Aorta (tissue), 5 donors: Measurements from ENCODE around the gene PSMC2. TPM values are rescaled to one million over a fixed set of nuclear protein-coding genes. Genes with fewer than 3 reads are reported as not detected.

Source experiments
- ATAC-seq: fragments of 200-7000 bp; cut with Tn5 transposase; one replicate; pipeline ENCODE4 v1.9.1; 2022; ENCODE audit warnings: moderate library complexity; ENCODE audit not compliant: low FRiP score
- DNase-seq, 2 donors: peaks; one replicate each; pipeline ENCODE4 v3.0.0-alpha.2; 2020
- H3K27ac ChIP-seq, 2 donors: one replicate each; pipeline ENCODE4 v1.5.1; 2013; ENCODE audit warnings: low read length in 2 of 2, mild to moderate bottlenecking in 2 of 2, moderate library complexity in 2 of 2, control low read depth in 1 of 2, inconsistent platforms in 1 of 2, low read depth in 1 of 2
- H3K27me3 ChIP-seq, 2 donors: one replicate each; pipeline ENCODE4 v1.6.1; 2013; ENCODE audit warnings: control low read depth in 1 of 2, low read length in 1 of 2, mild to moderate bottlenecking in 1 of 2, moderate library complexity in 1 of 2; ENCODE audit not compliant: insufficient read depth in 2 of 2, control insufficient read depth in 1 of 2
- H3K36me3 ChIP-seq, 2 donors: one replicate each; pipeline ENCODE4 v1.6.1; 2013; ENCODE audit warnings: control low read depth in 1 of 2, low read length in 1 of 2, mild to moderate bottlenecking in 1 of 2; ENCODE audit not compliant: insufficient read depth in 2 of 2, control insufficient read depth in 1 of 2
- H3K4me1 ChIP-seq, 2 donors: one replicate each; pipeline ENCODE4 v1.6.1; 2013; ENCODE audit warnings: low read length in 2 of 2, control low read depth in 1 of 2, mild to moderate bottlenecking in 1 of 2, moderate library complexity in 1 of 2; ENCODE audit not compliant: insufficient read depth in 2 of 2, control insufficient read depth in 1 of 2
- H3K4me3 ChIP-seq, 2 donors: one replicate each; pipeline ENCODE4 v1.5.1; 2013; ENCODE audit warnings: low read length in 2 of 2, control low read depth in 1 of 2, mild to moderate bottlenecking in 1 of 2
- H3K9me3 ChIP-seq: one replicate; pipeline ENCODE4 v1.6.1; 2013; ENCODE audit warnings: mild to moderate bottlenecking, low read length; ENCODE audit not compliant: control insufficient read depth
- WGBS, 2 donors: extraction: QIAGEN DNeasy Blood & Tissue Kit; methylation state at CpG; one replicate each; pipeline ENCODE4 v1.1.7; 2013; 5-methylcytosine and 5-hydroxymethylcytosine counted together
- intact Hi-C, 2 donors: fragments of 100-400 bp; cut with DNase I; formaldehyde crosslinking; loops; one replicate each; pipeline versions ENCODE4 v1.14.2 to v1.15.0; 2022
- polyA plus RNA-seq, 2 donors: library from polyadenylated mRNA; stranded (reverse); fragments of 200-250 nt; gene quantifications; one replicate each; pipeline ENCODE4 v1.2.3, GENCODE V29; 2013
- total RNA-seq, 2 donors: library from RNA; stranded (reverse); fragmentation: NEBNext Ultra II Directional; extraction: Animal tissue kit (Norgen Biotek cat#: 25700); gene quantifications; one replicate each; pipeline ENCODE4 v1.2.1, GENCODE V29; 2021
- donor health status: healthy with polysubstance abuse.
- donor health status: Bipolar disorder and iron deficiency.
- donor health status: DM: no; HTN: no; CAD: no.
- donor health status: DM: no; HTN: no; CAD: no.
- donor health status: DM: yes; HTN: yes; CAD: no.

Gene PSMC2
- total and polyA plus RNA-seq, 4 donors, result 81.8 to 119 (median 102) TPM

DNA sequence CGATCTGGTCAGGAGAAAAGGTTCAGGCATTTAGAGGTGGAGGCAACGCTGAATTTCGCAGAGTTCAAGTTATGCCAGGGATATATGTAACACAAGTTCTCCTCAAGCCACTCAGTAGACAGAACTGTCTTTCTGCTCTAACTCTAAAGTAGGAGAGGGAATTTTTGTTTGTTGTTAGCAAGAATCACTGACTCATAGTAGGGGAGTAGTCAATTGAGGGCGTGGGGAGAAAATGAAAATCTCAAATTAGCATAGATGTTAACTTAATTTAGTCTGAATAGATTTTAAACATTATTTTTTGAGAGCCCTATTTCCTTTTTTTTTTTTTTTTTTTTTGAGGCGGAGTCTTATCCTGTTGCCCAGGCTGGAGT lies 34.6 kb downstream of the PSMC2 start:
- no peak for DNase-seq
- H3K9me3 ChIP-seq, result no peaks in the 10 kb centered on the region
- H3K36me3 ChIP-seq, result no peaks in the 10 kb centered on the region
- intact Hi-C loops, result no loop called here
- no peaks in the 10 kb centered on the region for H3K27me3 ChIP-seq
- no peak for ATAC-seq
- 89 to 93% methylated on average over 5 of the region's 5 CpGs for WGBS, 2 donors
- H3K4me3 ChIP-seq, result no peak overlapping the region
- H3K27ac ChIP-seq, result no peak overlapping the region
- H3K4me1 ChIP-seq, result no peaks in the 10 kb centered on the region

DNA sequence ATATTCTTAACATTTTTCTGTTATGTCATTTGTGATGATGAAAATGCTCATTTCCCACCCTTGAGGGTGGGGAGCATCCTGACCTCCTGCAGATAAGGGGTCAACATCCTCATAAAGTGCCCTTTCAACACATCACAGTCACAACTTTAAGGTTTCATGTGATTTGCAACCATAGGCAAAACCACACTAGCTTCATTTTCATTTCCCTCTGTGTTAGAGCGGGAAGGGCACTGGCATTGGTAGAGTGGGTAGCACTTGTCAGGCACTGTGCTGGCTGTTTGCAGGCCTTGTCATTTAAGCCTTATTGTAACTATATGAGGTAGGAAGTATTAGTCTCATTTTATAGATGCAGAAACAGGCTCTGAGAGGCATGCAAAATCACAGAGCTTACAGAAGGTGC lies 39.8 kb downstream of the PSMC2 start:
- no peaks in the 10 kb centered on the region for H3K9me3 ChIP-seq
- no peak for ATAC-seq
- WGBS, 2 donors, result 74 to 88% methylated on average over 1 of the region's 1 CpG
- H3K4me1 ChIP-seq, result no peaks in the 10 kb centered on the region
- no peaks in the 10 kb centered on the region for H3K27me3 ChIP-seq
- no peaks in the 10 kb centered on the region for H3K36me3 ChIP-seq
- intact Hi-C loops, result no loop called here
- no peak for DNase-seq
- no peak overlapping the region for H3K27ac ChIP-seq
- H3K4me3 ChIP-seq, result no peak overlapping the region

DNA sequence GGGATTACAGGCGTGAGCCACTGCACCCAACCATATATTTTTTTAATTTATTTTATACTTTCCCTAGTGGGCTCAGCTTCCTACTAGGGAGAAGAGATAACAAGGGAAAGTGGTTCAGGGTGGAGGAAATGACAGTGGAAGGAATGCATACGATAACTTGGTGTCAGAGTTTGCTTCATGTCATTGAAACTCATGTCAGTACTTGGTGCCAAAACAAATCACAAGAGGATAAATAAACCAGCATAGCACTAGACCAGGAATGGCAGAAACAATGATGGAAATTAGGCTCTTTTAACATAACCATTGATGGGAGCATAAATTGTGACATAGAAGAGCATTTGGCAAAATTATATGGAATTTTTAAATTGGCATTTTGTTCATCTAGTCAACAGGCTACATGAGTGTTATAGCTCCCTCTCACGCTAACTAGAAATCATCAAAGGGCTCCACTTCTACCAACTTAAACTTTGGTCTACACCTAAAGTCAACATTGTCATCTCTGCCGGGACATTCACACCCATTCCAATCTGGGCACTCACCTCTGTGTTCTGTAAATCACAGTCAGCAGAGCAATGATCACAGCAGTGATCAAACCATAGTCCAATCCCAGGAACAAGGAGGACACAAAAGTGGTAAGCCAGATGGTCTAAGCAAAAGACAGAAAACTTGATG lies 41.2 kb downstream of the PSMC2 start:
- H3K27me3 ChIP-seq, result no peaks in the 10 kb centered on the region
- no peak overlapping the region for H3K27ac ChIP-seq
- intact Hi-C loops, result no loop called here
- 61 to 65% methylated on average over 4 of the region's 4 CpGs for WGBS, 2 donors
- H3K4me1 ChIP-seq, result no peaks in the 10 kb centered on the region
- H3K4me3 ChIP-seq, result no peak overlapping the region
- no peak for DNase-seq
- H3K36me3 ChIP-seq, result no peaks in the 10 kb centered on the region
- ATAC-seq, result no peak
- H3K9me3 ChIP-seq, result no peaks in the 10 kb centered on the region

DNA sequence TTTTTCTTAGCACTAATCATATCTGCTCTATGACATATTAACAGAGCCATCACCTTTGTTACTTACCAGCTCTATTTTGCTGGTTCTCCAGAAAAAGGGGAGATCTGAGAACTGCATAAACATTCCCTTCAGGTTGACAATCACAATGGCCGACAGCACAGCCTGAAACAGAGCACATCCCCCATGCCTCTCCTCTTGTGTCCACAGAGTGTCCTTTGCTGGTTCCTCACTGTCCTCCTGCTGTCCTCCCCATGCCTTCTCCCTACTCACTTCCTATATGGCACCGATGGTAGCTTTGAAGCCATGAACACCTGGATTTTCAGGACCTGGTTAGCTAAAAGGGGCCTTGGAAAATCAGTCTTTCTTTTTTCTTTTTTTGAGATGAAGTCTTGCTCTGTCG lies 41.8 kb downstream of the PSMC2 start:
- Histone ChIP-seq H3K4me3 (no peak overlapping the region), H3K9me3 (no peaks in the 10 kb centered on the region), H3K27me3 (no peaks in the 10 kb centered on the region), H3K4me1 (no peaks in the 10 kb centered on the region), H3K27ac (no peak overlapping the region), H3K36me3 (no peaks in the 10 kb centered on the region)
- no peak for DNase-seq
- intact Hi-C loops, result no loop called here
- 82 to 88% methylated on average over 3 of the region's 3 CpGs for WGBS, 2 donors
- no peak for ATAC-seq

DNA sequence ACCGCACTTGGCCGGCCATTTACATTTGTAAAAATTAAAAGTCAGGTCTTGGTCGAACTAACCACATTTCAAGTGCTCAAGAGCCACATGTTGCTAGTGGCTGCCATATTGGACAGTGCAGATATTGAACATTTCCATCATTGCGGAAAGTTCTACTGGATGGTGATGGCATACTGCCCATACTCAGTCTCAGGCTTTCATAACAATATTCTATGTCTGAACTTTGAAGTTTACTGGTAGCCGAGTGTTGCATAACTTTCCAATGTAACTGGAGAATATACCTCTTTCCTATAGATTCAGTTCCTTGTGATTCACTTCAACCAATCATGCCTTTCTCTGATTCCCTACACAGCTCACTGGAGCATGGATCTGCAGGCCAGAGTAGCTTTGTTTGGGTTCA lies 43.7 kb downstream of the PSMC2 start:
- no peak for ATAC-seq

DNA sequence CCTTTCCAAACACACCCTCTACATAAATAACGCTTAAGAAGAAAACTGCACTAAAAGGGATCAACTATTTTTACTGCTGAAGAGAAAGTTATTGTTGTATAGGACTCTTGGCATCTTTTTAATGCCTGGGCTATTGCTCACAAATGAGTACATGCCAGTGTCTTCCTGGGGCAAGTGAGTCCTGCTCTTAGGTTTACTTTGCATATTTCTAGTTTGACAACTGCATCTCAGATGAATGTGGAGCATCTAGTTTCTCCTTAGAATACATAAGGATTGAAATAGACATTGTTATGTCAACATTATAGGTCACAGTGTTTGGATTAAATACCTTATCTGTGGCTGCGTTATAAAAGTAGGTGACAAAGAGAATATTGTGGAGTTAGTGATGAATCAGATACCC lies 44.5 kb downstream of the PSMC2 start:
- DNase-seq (no peak), ATAC-seq (no peak)
- Histone ChIP-seq H3K36me3 (no peaks in the 10 kb centered on the region), H3K9me3 (no peaks in the 10 kb centered on the region), H3K4me3 (no peak overlapping the region), H3K27me3 (no peaks in the 10 kb centered on the region), H3K27ac (no peak overlapping the region), H3K4me1 (no peaks in the 10 kb centered on the region)
- intact Hi-C loops, result no loop called here
- 41 to 46% methylated on average over 2 of the region's 2 CpGs for WGBS, 2 donors

More for the DNA sequence above, 43.7 kb downstream of the PSMC2 start:
- H3K27ac ChIP-seq, result no peak overlapping the region
- no peak overlapping the region for H3K4me3 ChIP-seq
- DNase-seq, result no peak
- H3K36me3 ChIP-seq, result no peaks in the 10 kb centered on the region
- no peaks in the 10 kb centered on the region for H3K4me1 ChIP-seq
- H3K27me3 ChIP-seq, result no peaks in the 10 kb centered on the region
- intact Hi-C loops, result no loop called here
- H3K9me3 ChIP-seq, result no peaks in the 10 kb centered on the region
- 95 to 97% methylated on average over 5 of the region's 5 CpGs for WGBS, 2 donors

DNA sequence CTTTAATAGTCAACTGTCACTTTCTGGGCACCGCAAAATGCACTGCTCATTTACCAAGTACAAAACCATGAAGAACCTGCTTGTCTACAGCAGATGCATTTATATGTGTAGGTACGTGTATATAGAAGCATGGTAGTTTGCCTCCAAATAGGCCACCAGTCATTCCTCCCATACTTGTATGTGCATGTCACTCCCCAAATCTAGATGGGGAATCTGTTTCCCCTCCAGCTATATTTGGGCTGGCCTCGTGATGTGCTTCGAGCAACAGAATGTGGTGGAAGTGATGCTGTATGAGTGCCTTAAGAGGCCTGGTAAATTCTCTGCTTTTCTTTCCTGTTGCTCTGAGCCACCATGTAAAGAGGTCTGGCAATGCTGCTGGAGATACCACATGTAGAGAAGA lies 47.1 kb downstream of the PSMC2 start:
- Histone ChIP-seq H3K27ac (no peak overlapping the region), H3K36me3 (no peaks in the 10 kb centered on the region), H3K4me3 (no peak overlapping the region), H3K9me3 (no peaks in the 10 kb centered on the region), H3K4me1 (no peaks in the 10 kb centered on the region), H3K27me3 (no peaks in the 10 kb centered on the region)
- intact Hi-C loops, result no loop called here
- DNase-seq (no peak), ATAC-seq (no peak)
- WGBS, 2 donors, result 65 to 73% methylated on average over 4 of the region's 4 CpGs

- intact Hi-C loops, result no loop called here
- no peaks in the 10 kb centered on the region for H3K9me3 ChIP-seq
- no peak overlapping the region for H3K4me3 ChIP-seq
- ATAC-seq, result no peak
- no peaks in the 10 kb centered on the region for H3K4me1 ChIP-seq
- H3K27me3 ChIP-seq, result no peaks in the 10 kb centered on the region
- no peaks in the 10 kb centered on the region for H3K36me3 ChIP-seq
- WGBS, 2 donors, result 45 to 47% methylated on average over 1 of the region's 1 CpG
- no peak overlapping the region for H3K27ac ChIP-seq
- no peak for DNase-seq
Observed at GRCh38 chr7:103395071-103395470, 47.6 kb downstream of the PSMC2 start.

DNA sequence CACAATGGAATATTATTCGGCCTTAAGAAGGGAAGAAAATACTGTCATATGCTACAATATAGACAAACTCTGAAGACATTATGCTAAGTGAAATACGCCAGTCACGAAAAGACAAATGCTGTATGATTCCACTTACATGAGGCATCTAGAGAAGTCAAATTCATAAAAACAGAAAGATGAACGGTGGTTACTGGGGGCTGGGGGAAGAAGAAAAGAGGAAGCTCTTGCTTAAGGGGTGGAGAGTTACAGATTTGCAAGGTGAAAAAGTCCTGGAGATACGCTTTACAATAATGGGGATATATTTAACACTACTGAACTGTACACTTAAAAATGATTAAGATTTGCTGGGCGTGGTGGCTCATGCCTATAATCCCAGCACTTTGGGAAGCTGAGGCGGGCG lies 49.0 kb downstream of the PSMC2 start:
- no peak for DNase-seq
- 64 to 71% methylated on average over 8 of the region's 8 CpGs for WGBS, 2 donors
- no peaks in the 10 kb centered on the region for H3K4me1 ChIP-seq
- H3K27me3 ChIP-seq, result no peaks in the 10 kb centered on the region
- no peak overlapping the region for H3K27ac ChIP-seq
- intact Hi-C loops, result no loop called here
- ATAC-seq, result no peak
- H3K4me3 ChIP-seq, result no peak overlapping the region
- H3K36me3 ChIP-seq, result no peaks in the 10 kb centered on the region
- H3K9me3 ChIP-seq, result no peaks in the 10 kb centered on the region
